PC-9 (cell line): ENCODE results near the gene STEAP1B.

Experiments used
- EZH2 ChIP-seq: fragments of 200-600 bp; sonication (generic); IDR thresholded peaks from 2 replicates; pipeline ENCODE4 v1.8.0; 2017; ENCODE audit warnings: antibody characterized with exemption, low read depth
- TF ChIP-seq, protein P1 (sequence below): fragments of 200-600 bp; sonication (generic); conservative IDR thresholded peaks from 2 replicates; pipeline ENCODE4 v1.6.1; 2017; ENCODE audit warnings: mixed run types, antibody characterized with exemption, mild to moderate bottlenecking, moderate library complexity

DNA sequence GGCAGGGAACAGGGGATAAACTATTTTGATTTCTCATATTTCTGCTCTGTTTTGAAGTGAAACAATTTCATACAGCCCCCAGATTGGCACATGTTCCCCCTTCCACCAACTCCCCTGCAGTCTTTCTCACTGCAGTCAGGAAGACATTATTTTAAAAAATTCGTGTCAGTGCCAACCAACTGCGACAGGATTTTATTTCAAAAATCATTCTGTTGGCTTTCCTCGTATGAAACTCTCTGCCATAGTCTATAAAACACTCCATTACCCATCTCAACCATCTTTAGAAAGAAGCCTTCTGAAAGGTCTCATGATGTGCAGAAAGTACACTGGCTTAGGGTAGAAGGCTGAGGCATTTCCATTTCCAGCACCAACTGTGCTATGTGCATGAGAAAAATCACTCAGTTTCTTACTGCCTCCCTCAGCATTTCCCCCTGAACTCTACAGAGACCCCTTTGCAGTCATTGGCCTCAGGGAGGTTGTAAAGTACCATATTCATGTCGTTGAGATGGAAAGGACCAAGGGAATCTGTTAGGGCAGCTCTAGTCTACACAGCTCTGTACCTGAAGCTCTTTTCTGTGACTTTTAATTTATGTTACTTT is 46.9 kb downstream of the STEAP1B start:
- TF ChIP-seq EZH2, result no peak
- TF ChIP-seq, protein P1, sequence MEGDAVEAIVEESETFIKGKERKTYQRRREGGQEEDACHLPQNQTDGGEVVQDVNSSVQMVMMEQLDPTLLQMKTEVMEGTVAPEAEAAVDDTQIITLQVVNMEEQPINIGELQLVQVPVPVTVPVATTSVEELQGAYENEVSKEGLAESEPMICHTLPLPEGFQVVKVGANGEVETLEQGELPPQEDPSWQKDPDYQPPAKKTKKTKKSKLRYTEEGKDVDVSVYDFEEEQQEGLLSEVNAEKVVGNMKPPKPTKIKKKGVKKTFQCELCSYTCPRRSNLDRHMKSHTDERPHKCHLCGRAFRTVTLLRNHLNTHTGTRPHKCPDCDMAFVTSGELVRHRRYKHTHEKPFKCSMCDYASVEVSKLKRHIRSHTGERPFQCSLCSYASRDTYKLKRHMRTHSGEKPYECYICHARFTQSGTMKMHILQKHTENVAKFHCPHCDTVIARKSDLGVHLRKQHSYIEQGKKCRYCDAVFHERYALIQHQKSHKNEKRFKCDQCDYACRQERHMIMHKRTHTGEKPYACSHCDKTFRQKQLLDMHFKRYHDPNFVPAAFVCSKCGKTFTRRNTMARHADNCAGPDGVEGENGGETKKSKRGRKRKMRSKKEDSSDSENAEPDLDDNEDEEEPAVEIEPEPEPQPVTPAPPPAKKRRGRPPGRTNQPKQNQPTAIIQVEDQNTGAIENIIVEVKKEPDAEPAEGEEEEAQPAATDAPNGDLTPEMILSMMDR, result no peak
